GM13976 (cell line): ENCODE data around the gene EEIG1.

ENCODE experiments used
- DNase-seq: peaks from one replicate; pipeline ENCODE4 v3.0.0; 2012; ENCODE audit warnings: low spot score
- CTCF ChIP-seq: IDR thresholded peaks from 2 replicates; pipeline ENCODE4 v1.5.1; 2012; ENCODE audit warnings: borderline replicate concordance, mild to moderate bottlenecking; ENCODE audit not compliant: insufficient read depth; ENCODE audit errors: extremely low read depth, missing control alignments, control extremely low read depth
- in situ Hi-C: fragments of 300-500 bp; cut with MboI; formaldehyde crosslinking; loops from one replicate; pipeline ENCODE4 v1.12.0; 2022; ENCODE audit warnings: low sequenced_read_pairs, mixed read lengths, inconsistent platforms; ENCODE audit not compliant: unreplicated experiment

The EEIG1 gene

DNA sequence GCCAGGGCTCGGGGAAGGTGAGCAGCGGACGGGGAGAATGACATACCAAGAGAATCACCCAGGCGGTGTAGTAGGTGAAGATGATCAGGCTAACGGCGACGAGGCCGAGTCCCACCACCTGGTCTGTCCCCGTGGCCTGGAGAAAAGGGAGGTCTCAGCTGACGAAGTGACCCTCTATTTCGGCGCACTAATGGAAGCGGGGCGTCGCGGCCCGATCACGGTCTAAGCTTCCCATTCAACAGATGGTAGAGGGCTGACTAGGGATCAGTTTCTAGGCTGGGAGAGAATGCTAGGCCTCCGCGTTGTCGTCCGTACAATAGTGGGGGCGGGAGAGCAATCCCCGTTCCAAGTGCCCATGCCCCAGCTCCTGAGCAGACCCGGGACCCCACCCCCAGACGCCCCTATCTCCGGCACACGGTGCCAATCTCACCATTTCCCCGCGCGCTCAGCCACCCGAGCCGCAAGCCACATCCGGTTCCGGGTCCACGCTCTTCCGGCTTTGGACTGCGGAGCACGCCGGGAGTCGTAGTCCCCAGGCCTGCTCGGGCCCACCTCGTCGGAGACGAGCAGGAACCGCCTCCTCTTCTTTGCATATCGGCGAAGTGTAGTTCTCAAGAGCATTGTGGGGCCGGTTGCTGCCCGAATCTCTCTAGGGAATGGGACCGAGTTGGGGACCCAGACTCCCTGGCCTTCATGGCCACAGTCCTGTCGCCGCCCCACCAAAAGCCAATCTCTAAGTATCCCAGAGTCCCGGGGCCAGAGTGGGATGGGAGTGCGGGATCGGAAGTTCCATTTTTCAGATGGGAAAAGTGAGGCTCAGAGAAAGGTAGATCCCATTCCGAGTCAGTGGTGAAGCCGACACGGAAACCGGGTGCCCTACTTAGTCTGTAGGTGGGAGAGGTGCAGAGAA is 43.1 kb downstream of the EEIG1 start, which contains the start of gene DPM2:
Gene DPM2, minus strand, starts transcription at position 467 of the 910 bp plus-strand sequence. Its CDS starts 34 bp downstream, at position 433.
- DNase-seq, result peak; percentile 96
- in situ Hi-C loops, result loop anchor here (25.0 kb wide), 1 partner anchor 100 kb away; no protein-coding TSS in a partner anchor
- TF ChIP-seq CTCF, result no peak

- no peak for DNase-seq
- TF ChIP-seq CTCF, result no peak
- in situ Hi-C loops, result loop anchor here (25.0 kb wide), 1 partner anchor 100 kb away; no protein-coding TSS in a partner anchor
Measured at GRCh38 chr9:127937056-127937387, 43.8 kb downstream of the EEIG1 start.

GRCh38 chr9:127936347-127936852 is 44.4 kb downstream of the EEIG1 start:
- in situ Hi-C loops, result loop anchor here (25.0 kb wide), 1 partner anchor 101 kb away; no protein-coding TSS in a partner anchor
- no peak for TF ChIP-seq CTCF
- no peak for DNase-seq

GRCh38 chr9:127935765-127936221 is 45.0 kb downstream of the EEIG1 start:
- TF ChIP-seq CTCF, result no peak
- no peak for DNase-seq
- in situ Hi-C loops, result loop anchor here (25.0 kb wide), 1 partner anchor 102 kb away; no protein-coding TSS in a partner anchor

- DNase-seq, result no peak
- TF ChIP-seq CTCF, result no peak
- in situ Hi-C loops, result loop anchor here (25.0 kb wide), 1 partner anchor 102 kb away; no protein-coding TSS in a partner anchor
Measured at GRCh38 chr9:127934986-127935385, 45.8 kb downstream of the EEIG1 start.

DNA sequence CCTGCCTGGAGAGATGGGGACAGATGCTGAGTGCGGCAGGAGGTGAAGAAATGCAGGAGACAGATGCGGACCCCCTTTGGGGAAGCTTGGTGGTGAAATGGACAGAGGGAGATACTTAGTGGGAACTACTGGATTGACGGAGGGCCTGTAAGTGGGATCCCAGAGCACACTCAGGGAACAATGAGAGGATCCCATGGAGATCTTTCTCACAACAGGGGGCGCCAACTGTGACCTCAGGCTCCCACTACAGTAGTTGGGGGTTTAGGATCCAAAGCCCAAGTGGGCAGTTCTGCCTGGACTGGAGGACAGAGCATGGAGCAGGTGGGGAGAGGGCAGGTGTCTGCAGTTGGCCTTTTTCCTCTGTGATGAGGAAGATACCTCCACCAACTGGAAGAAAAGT is 46.5 kb downstream of the EEIG1 start:
- in situ Hi-C loops, result loop anchor here (25.0 kb wide), 1 partner anchor 103 kb away; no protein-coding TSS in a partner anchor
- DNase-seq, result no peak
- no peak for TF ChIP-seq CTCF
